ENCODE measurements around the gene PTCHD4.

- TF ChIP-seq CTCF (IDR thresholded peaks at IDR 0.05 in 8 of 11, conservative IDR thresholded peaks at IDR 0.05 in 3 of 11) (no peak), POLR2A (IDR thresholded peaks at IDR 0.05) (no peak)
Observed at GRCh38 chr6:48141975-48142374, 31.0 kb upstream of the PTCHD4 start.
